COLO668 (cell line): ENCODE results near the gene SH3BGR.
"Not testable (repeated sequence)": the region's sequence is repeated elsewhere in the genome, so short reads cannot be mapped to it uniquely, and the experiment has no call there.

Experiments used
- DNase-seq: peaks from one replicate; lab custom pipeline; 2025; ENCODE audit not compliant: unreplicated experiment; lab: John Stamatoyannopoulos, UW

Gene SH3BGR

DNA sequence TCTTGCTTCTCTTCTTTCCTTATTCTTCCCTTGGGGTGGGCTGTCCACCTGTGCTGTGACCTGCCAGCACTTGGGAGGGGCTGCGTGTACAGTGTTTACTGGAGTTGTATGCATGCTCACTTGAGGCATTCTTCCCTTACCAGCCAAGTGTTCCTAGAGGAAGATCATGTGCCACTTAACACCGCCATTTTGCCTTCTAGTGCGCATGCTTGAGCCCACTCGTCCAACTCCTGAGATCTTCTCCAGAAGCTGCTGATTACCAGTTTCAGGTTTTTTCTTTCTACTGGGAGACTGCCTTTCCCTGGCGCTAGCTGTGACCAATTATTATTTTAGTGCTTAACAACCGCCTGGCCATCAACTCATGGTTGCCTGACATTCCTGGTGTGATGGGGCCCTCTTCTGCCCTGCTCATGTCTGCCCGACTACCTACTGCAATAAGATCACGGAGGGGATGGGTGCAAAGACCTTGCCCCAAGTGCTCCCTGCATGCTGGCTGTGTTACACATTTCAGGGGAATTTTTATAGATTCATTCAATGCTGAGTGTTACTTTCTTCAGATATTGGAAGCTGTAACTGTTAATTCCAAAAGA lies 86.8 kb downstream of the SH3BGR start:
- no peak for DNase-seq

DNA sequence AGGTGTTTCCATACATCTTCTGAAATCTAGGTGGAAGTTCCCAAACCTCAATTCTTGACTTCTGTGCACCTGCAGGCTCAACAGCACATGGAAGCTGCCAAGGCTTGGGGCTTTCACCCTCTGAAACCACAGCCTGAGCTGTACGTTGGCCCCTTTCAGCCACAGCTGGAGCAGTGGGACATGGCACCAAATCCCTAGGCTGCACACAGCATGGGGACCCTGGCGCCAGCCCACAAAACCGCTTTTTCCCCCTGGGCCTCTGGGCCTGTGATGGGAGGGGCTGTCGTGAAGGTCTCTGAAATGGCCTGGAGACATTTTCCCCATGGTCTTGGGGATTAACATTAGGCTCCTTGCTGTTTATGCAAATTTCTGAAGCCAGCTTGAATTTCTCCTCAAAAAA lies 88.6 kb downstream of the SH3BGR start:
- DNase-seq, result not testable (repeated sequence)

DNA sequence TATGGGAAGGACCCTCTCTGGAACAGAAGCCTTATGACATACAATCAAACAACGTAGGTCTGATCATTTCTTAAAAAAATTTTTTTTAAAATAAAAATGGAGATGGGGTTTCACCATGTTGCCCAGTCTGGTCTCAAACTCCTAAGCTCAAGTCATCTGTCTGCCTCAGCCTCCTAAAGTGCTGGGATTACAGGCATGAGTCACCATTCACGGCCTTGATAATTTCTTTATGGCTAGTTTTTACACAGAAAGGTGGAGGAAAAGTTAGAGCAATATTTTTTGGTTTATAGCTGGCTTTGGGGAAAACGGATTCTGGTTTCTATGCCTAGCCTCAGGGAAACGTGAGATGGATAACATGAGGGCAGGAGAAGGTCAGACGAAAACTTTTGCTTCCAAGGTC lies 91.0 kb downstream of the SH3BGR start:
- no peak for DNase-seq

DNA sequence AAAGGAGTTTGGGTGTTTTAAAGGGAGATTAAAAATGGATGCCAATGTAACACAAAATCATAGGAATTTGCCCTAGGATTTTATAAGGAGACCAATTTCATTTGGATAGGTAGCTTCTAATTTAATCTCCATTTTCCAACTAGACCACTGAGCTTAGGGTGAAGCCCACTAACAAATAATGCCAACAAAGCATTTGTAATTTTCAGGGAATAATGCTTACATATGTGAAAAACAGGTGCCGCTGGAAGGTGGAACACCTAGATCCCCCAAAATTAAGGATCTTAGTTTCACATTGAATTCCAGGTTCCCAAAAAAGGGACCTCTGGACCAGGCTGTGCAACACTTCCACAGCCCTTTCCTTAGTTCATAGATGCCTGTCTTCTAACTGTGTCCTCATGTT lies 94.8 kb downstream of the SH3BGR start:
- DNase-seq, result no peak

DNA sequence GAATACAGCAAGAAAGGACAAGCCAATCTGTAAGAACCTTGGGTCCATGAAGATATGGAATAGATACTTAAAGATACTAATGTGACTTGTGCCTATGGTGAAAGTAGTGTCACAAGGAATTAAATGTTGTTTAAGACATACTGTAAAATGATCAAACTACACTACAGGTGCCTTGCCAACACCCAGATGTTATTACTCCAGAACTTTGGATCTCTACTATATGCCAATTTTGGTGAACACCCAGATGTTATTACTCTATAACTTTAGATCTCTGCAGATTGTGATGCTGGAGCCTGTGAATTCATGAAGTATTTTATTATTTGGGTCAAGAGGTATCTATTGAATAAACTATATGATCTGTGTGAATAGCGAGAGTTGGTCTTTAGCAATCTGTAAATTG lies 101.1 kb downstream of the SH3BGR start:
- no peak for DNase-seq

DNA sequence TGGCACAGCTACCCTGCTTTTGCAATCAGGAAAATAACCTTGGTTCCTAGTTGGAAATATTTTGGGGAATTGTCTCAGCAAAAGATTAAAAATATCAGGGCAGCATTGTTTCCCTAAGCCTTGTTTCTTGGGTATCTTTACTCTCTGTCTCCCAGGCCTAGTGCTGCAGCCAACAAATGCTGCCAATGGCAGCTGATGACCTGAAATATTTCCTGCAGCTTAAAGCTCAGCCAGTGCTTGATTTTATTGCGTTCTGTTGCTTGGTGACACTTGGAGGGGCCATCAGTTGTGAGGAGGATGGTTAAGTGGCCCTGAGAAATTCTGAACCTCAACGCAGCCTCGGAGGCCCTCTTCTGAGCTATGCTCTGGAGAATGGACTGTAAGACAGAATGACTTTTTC lies 101.6 kb downstream of the SH3BGR start:
- DNase-seq, result no peak

DNA sequence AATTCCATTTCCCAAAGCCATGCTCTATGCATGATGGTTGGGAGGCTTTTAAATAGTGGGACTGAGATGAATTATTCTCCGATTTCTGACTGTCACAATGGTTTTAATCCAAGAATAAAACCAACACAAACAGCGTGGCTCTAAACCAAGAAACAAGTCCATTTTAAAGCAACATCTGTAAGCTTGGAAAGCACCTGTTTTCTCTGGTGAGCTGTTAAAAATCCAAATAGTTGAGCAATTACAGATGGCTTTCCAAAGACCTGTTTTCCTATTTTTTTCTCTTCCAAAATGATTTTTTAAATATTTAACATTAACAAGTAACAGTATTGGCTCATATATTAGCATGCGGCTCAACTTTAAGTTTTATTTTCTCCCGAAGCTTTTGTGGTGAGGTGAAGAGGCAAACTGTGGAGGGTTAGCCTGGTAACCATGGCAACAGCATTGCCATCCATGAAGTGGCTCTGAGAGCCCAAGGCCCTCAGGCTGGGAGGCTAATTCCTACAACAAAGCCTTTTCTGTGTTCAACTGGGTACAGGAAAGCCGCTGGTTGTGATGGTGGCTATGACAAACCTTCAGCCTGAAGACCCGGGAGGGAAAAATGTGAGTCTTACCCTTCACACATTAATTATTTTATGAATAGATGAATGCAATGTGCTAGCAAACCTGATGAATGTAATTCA lies 104.3 kb downstream of the SH3BGR start:
- no peak for DNase-seq

DNA sequence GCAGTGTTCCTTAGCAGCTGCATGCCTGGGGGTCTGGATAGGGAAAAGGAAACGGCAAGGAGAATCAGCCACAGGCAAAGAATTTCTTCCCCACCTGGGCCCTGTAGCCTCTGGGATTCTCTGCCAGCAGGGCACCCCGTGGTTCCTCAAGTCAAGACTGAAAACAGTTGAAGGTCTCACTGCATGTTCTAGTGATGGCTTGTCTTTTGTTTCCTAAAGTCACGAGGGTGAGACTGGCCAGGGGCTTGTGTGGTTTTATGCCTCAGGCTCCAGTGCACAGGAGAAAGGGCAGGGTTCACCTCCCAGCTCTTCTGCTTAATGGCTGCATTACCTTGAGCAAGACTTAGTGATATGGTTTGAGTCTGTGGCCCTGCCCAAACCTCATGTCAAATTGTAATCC lies 107.7 kb downstream of the SH3BGR start:
- no peak for DNase-seq

DNA sequence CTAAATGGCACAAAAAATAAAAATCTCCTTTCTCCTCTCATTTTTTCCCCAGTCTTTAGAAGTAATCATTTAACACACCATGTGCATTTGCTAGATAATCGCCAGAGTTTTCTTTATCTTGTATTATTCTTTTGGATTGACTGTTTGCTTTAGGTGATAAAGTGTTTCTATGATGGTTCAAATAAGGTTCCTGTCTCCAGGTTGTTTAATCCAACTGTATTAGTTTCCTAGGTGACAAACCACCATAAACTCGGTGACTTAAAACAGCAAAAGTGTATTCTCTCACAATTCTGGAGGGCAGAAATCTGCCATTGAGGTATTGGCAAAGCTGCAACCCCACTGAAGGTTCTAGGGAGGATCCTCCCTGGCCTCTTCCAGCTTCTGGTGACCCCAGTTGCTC lies 109.4 kb downstream of the SH3BGR start:
- no peak for DNase-seq

DNA sequence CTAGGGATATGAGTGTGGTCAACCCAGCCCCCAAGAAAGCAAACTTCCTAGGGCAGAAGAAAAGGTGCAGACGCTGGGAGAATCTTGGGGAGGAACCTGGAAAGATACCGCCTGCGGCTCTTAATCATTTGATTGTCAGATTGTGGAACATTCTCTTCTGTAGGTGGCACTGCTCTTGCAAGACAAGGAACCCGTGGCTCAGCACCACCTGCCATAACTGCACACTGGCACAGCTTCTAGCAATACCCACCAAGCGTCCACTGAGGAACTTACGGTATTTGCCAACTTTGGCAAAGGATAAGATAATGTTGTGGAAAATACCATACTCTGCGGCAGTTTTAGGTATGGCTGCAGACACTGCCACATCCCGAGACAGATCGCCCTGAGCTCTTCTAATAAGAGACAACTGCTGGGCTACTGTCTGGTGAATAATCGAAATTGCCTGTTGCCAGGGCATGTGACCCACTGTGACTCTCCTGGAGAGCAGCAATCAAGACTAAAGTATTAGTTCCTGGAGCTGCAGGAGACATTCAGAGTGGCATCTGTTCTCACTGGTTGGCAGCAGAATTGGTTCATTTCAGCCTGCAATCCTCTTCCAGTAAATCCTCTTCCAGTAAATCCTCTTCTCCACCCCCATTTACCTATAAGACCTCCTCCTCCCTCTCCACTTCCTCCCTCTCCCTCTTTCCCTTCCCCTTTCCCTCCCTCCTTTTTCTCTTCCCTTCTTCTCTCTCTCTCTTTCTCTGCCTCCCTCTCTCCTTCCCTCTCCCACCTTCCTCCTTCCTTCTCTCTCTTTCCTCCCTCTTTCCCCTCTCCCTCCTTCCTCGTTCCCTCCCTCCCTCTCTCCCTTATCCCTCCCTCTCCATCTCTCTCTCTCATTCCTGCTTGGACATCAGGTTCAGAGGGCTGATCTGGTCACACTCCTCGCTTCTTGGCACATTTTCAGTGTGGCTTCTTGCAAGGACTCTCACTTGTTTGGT lies 111.3 kb downstream of the SH3BGR start:
- no peak for DNase-seq

DNA sequence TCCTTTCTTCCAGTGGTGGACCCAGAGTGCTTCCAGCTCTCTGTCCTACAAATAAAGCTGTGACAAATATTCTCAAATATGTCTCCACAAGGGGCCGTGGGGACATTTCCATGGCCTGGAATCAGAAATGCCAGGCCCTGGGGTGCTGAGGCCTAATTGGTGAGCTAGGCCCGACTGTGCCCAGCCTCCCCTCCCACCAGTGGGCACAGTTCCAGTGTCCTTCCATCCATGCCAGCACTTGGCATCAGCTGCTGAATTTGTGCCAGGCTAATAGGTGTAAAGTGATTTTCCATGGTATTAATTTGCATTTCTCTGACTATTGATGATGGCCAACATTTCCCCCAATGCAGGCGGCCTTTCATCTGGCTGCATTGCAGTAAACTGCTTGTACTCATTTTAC lies 112.4 kb downstream of the SH3BGR start:
- DNase-seq, result no peak
